K562 (cell line): ENCODE data around the gene SLC19A1. TPM values are rescaled to one million over a fixed set of nuclear protein-coding genes. Genes with fewer than 3 reads are reported as not detected.
A peak's percentile ranks its signal among the peaks of the same experiment; 100 is the strongest.

Source experiments
- ATAC-seq: fragments of 200-7000 bp; cut with Tn5 transposase; 3 replicates; pipeline ENCODE4 v1.9.1; 2020; ENCODE audit warnings: moderate library complexity
- BruUV-seq: library from RNA; stranded (reverse); fragments of 400-500 nt; replicated peaks from 2 replicates; lab custom pipeline; 2021; lab: Mats Ljungman, UMichigan
- CTCF ChIA-PET: fragments of 300-600 bp; formaldehyde crosslinking; extraction: SDS; loops from one replicate; lab custom pipeline; 2021; ENCODE audit warnings: low intra/inter-chr PET ratio; lab: Yijun Ruan, JAX
- POLR2A ChIA-PET: fragments of 300-600, 350-650 bp; sonication (Branson Sonifier 250); formaldehyde crosslinking; extraction: SDS; loops from one replicate; lab custom pipeline; 2021; ENCODE audit warnings: antibody characterized with exemption, inconsistent platforms; lab: Yijun Ruan, JAX
- DNase-seq, 4 experiments: peaks; one replicate each; pipeline versions ENCODE4 v3.0.0 to v3.0.0-alpha.2; 2011 to 2018; ENCODE audit warnings: low spot score in 3 of 4, mixed read lengths in 3 of 4; ENCODE audit errors: extremely low read depth in 1 of 4
- FAIRE-seq: peaks from 2 replicates; lab custom pipeline; 2011; peaks lifted over from hg19 to GRCh38; lab: Jason Lieb, UNC
- H2AFZ ChIP-seq: 2 replicates; pipeline ENCODE4 v1.6.0; 2011; ENCODE audit warnings: low read depth, low read length, control low read depth, inconsistent platforms
- H3K27ac ChIP-seq: fragments of 200-600 bp; 3 replicates; pipeline ENCODE4 v1.8.0; 2011; ENCODE audit warnings: low read depth, mild to moderate bottlenecking, control low read depth, inconsistent platforms, low read length, moderate library complexity, mixed read lengths; ENCODE audit errors: extremely low read depth
- H3K27me3 ChIP-seq, 2 experiments: fragments of 300-600 bp in 1 of 2; 2 replicates in 1 of 2; 3 replicates in 1 of 2; pipeline versions ENCODE4 v1.6.0 to v1.8.0; 2011; ENCODE audit warnings: inconsistent platforms in 2 of 2, low read length in 2 of 2, mild to moderate bottlenecking in 1 of 2, mixed read lengths in 1 of 2, moderate library complexity in 1 of 2; ENCODE audit not compliant: control insufficient read depth in 2 of 2, insufficient read depth in 2 of 2
- H3K36me3 ChIP-seq: fragments of 300-600 bp; 3 replicates; pipeline ENCODE4 v1.8.0; 2011; ENCODE audit warnings: mild to moderate bottlenecking, low read length, inconsistent platforms; ENCODE audit not compliant: control insufficient read depth, insufficient read depth
- H3K4me1 ChIP-seq, 2 experiments: fragments of 200-600 bp in 1 of 2; replicated peaks in 1 of 2; 2 replicates in 1 of 2; 3 replicates in 1 of 2; pipeline versions ENCODE4 v1.5.1 to v1.8.0; 2011; ENCODE audit warnings: inconsistent platforms in 2 of 2, low read length in 2 of 2, mild to moderate bottlenecking in 1 of 2, mixed read lengths in 1 of 2, moderate library complexity in 1 of 2; ENCODE audit not compliant: control insufficient read depth in 2 of 2, insufficient read depth in 2 of 2
- H3K4me2 ChIP-seq: 2 replicates; pipeline ENCODE4 v1.6.1; 2011; ENCODE audit warnings: low read length, control low read depth, inconsistent platforms, mixed read lengths; ENCODE audit not compliant: insufficient read depth
- H3K4me3 ChIP-seq: fragments of 200-600 bp; sonication (generic), shearing (Covaris generic); 2 replicates; pipeline ENCODE4 v1.5.1; 2016; ENCODE audit warnings: control low read depth, inconsistent platforms
- H3K79me2 ChIP-seq: fragments of 200-600 bp; 3 replicates; pipeline ENCODE4 v1.8.0; 2011; ENCODE audit warnings: low read length, inconsistent platforms; ENCODE audit not compliant: control insufficient read depth, insufficient read depth
- H3K9ac ChIP-seq, 2 experiments: 2 replicates each; pipeline versions ENCODE4 v1.6.0 to v1.6.1; 2011; ENCODE audit warnings: low read depth in 2 of 2, low read length in 2 of 2, control low read depth in 1 of 2, inconsistent platforms in 1 of 2, mild to moderate bottlenecking in 1 of 2, mixed read lengths in 1 of 2; ENCODE audit not compliant: insufficient read depth in 1 of 2
- H3K9me1 ChIP-seq: one replicate; pipeline ENCODE4 v1.6.0; 2011; ENCODE audit warnings: inconsistent platforms, mild to moderate bottlenecking, low read length, moderate library complexity; ENCODE audit not compliant: control insufficient read depth, insufficient read depth
- H3K9me3 ChIP-seq: replicated peaks from 2 replicates; pipeline ENCODE4 v1.5.1; 2011; ENCODE audit warnings: low read depth, low read length, inconsistent platforms; ENCODE audit not compliant: control insufficient read depth, insufficient read depth
- H4K20me1 ChIP-seq: replicated peaks from 2 replicates; pipeline ENCODE4 v1.6.1; 2011; ENCODE audit warnings: low read length, inconsistent platforms, mixed read lengths; ENCODE audit not compliant: control insufficient read depth, insufficient read depth
- CTCF ChIP-seq, 3 experiments: IDR thresholded peaks in 2 of 3; conservative IDR thresholded peaks in 1 of 3; 2 replicates each; pipeline ENCODE4 v1.5.1; 2011 to 2012; ENCODE audit warnings: low read length in 3 of 3, mild to moderate bottlenecking in 3 of 3, control low read depth in 2 of 3, improper control_type of control experiment in 1 of 3, inconsistent platforms in 1 of 3, low read depth in 1 of 3, mixed read lengths in 1 of 3, moderate library complexity in 1 of 3; ENCODE audit not compliant: insufficient read depth in 2 of 3
- HDGF ChIP-seq: fragments of 450-650 bp; IDR thresholded peaks from 2 replicates; pipeline ENCODE4 v1.6.1; 2016
- MCM2 ChIP-seq: fragments of 450-650 bp; IDR thresholded peaks from 2 replicates; pipeline ENCODE4 v1.6.1; 2017; ENCODE audit warnings: low read depth, mild to moderate bottlenecking
- MNT ChIP-seq, 2 experiments: fragments of 450-650 bp; conservative IDR thresholded peaks; 2 replicates each; pipeline ENCODE4 v1.6.1; 2017; ENCODE audit warnings: mild to moderate bottlenecking in 2 of 2, moderate library complexity in 2 of 2
- PHB2 ChIP-seq: fragments of 450-650 bp; IDR thresholded peaks from 2 replicates; pipeline ENCODE4 v1.6.1; 2017; ENCODE audit warnings: low read depth
- USF1 ChIP-seq: sonication (generic); formaldehyde crosslinking; IDR thresholded peaks from 2 replicates; pipeline ENCODE4 v1.9.0; 2022; ENCODE audit warnings: mild to moderate bottlenecking, missing genetic modification reagents
- WGBS: fragments of 100-300 bp; shearing (Covaris generic); methylation state at CpG from one replicate; pipeline ENCODE4 v1.1.6; 2016; ENCODE audit warnings: low coverage, mixed read lengths; ENCODE audit not compliant: insufficient coverage; ENCODE audit errors: missing lambda C conversion rate; 5-methylcytosine and 5-hydroxymethylcytosine counted together
- in situ Hi-C: fragments of 300-500 bp; cut with MboI; formaldehyde crosslinking; loops from 4 replicates; pipeline ENCODE4 v1.15.0; 2018; ENCODE audit warnings: inconsistent platforms, mixed read lengths
- intact Hi-C: fragments of 100-400 bp; cut with micrococcal nuclease; formaldehyde crosslinking; loops from 2 replicates; pipeline ENCODE4 v1.14.2; 2022
- polyA plus RNA-seq, 8 experiments: library from polyadenylated mRNA; depleted of rRNA in 4 of 8; stranded (reverse) in 5 of 8; unstranded in 3 of 8; fragments of >200 nt; fragmentation: Nextera tagmentation in 2 of 8; fragmentation: Illumina TruSeq in 1 of 8; extraction: Ambion mirVana in 2 of 8; extraction: Trizol in 1 of 8; gene quantifications; 2 replicates each; pipeline versions ENCODE4 v1.2.1 to v1.2.3, GENCODE V29; 2011 to 2014; ENCODE audit warnings: inconsistent platforms in 1 of 8, missing spikeins in 1 of 8
- total RNA-seq, 7 experiments: library from RNA; depleted of rRNA in 6 of 7; stranded (reverse); fragments of >200 nt in 6 of 7; fragmentation: Illumina TruSeq in 2 of 7; extraction: Trizol in 2 of 7; gene quantifications; 2 replicates each; pipeline versions ENCODE4 v1.2.1 to v1.2.3, GENCODE V29; 2011 to 2021; ENCODE audit warnings: low replicate concordance in 1 of 7

The SLC19A1 gene
- total and polyA plus RNA-seq, 9 of the 15 experiments (the other 6 are each of a cell fraction or from before 2014, with no cell fraction given): 0.65 to 88.7 (median 12.0) TPM

GRCh38 chr21:45507523-45507875, 34.7 kb downstream of the SLC19A1 start:
- in situ Hi-C loops: no loop called here
- Histone ChIP-seq H2AFZ (no peak overlapping the region), H3K9me1 (no peaks in the 10 kb centered on the region), H3K9me3 (no peaks in the 10 kb centered on the region), H3K79me2 (no peaks in the 10 kb centered on the region), H3K4me1 (peaks cover 6 to 75% of the 10 kb centered on the region in 2 experiments; a peak in 4 of 5 replicates), H3K27ac (no peak overlapping the region), H3K27me3 (no peaks in the 10 kb centered on the region), H3K36me3 (peaks cover 12% of the 10 kb centered on the region; the same call in 1 of the 3 replicates), H3K9ac (0 out of 4 replicates have a peak overlapping the region, but pooled peaks of 1 of the 2 experiments have one; percentile 41), H3K4me2 (no peak overlapping the region), H3K4me3 (no peak overlapping the region), H4K20me1 (peaks cover 30% of the 10 kb centered on the region)
- ChIA-PET POLR2A (interaction anchor here (0.9 kb wide), 1 partner anchor 15 kb away, joined by 3 read pairs; no protein-coding TSS in a partner anchor), CTCF (no interaction called here)
- no peak for DNase-seq
- FAIRE-seq: no peak
- no TSS peak for BruUV-seq
- TF ChIP-seq CTCF (IDR thresholded peaks at IDR 0.05 in 2 of 3, conservative IDR thresholded peaks at IDR 0.05 in 1 of 3; ENCODE audit: insufficient read depth in 2 of 3, low read depth in 1 of 3, low read length in 3 of 3) (peak in 2 of 3 experiments; percentile 8 to 21; a peak in 2 of 6 replicates), USF1 (peak; percentile 25; the same call in 1 of the 2 replicates), PHB2 (no peak), HDGF (no peak), MNT (conservative IDR thresholded peaks at IDR 0.05) (0 out of 4 replicates have a peak, but pooled peaks of 1 of the 2 experiments have one; percentile 17), MCM2 (no peak)
- 43% methylated on average over 9 of the region's 9 CpGs for WGBS
- ATAC-seq: no peak
- intact Hi-C loops: no loop called here
